Coronary artery (tissue), 2 donors: Measurements from ENCODE around the gene DCHS2.
A peak's percentile ranks its signal among the peaks of the same experiment; 100 is the strongest.

ENCODE experiments used
- DNase-seq: peaks from one replicate; pipeline ENCODE4 v3.0.0-alpha.2; 2017; ENCODE audit warnings: low spot score
- H3K27ac ChIP-seq, 2 donors: fragments of 200-600 bp; sonication (generic); one replicate each; pipeline ENCODE4 v1.5.1; 2016 to 2019
- H3K4me3 ChIP-seq: fragments of 200-600 bp; sonication (generic); 2 replicates; pipeline ENCODE4 v1.5.1; 2016; ENCODE audit warnings: mild to moderate bottlenecking, moderate library complexity
- CTCF ChIP-seq: fragments of 200-600 bp; sonication (generic); IDR thresholded peaks from one replicate; pipeline ENCODE4 v1.5.1; 2019; ENCODE audit warnings: antibody characterized with exemption

The DCHS2 gene

GRCh38 chr4:154414371-154414770 is 77.2 kb downstream of the DCHS2 start:
- TF ChIP-seq CTCF = no peak

GRCh38 chr4:154407443-154407842 is 84.2 kb downstream of the DCHS2 start:
- Histone ChIP-seq H3K4me3 (no peak overlapping the region), H3K27ac (no peak overlapping the region)
- no peak for TF ChIP-seq CTCF
- no peak for DNase-seq

More at GRCh38 chr4:154414371-154414770, 77.2 kb downstream of the DCHS2 start:
- Histone ChIP-seq H3K4me3 (no peak overlapping the region), H3K27ac (no peak overlapping the region)
- no peak for DNase-seq

- H3K27ac ChIP-seq = no peak overlapping the region
- TF ChIP-seq CTCF = no peak
- no peak for DNase-seq
- H3K4me3 ChIP-seq = no peak overlapping the region
Measured at GRCh38 chr4:154406018-154406795, 85.4 kb downstream of the DCHS2 start.

- TF ChIP-seq CTCF = no peak
- no peak overlapping the region for H3K27ac ChIP-seq
- no peak for DNase-seq
- H3K4me3 ChIP-seq = peak overlapping the region; percentile 47
Measured at GRCh38 chr4:154399259-154399974, 92.2 kb downstream of the DCHS2 start.

- DNase-seq = no peak
- no peak for TF ChIP-seq CTCF
Measured at GRCh38 chr4:154390324-154390723, 101.3 kb downstream of the DCHS2 start.

GRCh38 chr4:154389148-154389547 is 102.5 kb downstream of the DCHS2 start:
- Histone ChIP-seq H3K27ac (no peak overlapping the region), H3K4me3 (no peak overlapping the region)
- no peak for DNase-seq
- no peak for TF ChIP-seq CTCF

More at GRCh38 chr4:154390324-154390723, 101.3 kb downstream of the DCHS2 start:
- Histone ChIP-seq H3K27ac (no peak overlapping the region), H3K4me3 (no peak overlapping the region)
